ENCODE results near the gene GLIS1.

DNA sequence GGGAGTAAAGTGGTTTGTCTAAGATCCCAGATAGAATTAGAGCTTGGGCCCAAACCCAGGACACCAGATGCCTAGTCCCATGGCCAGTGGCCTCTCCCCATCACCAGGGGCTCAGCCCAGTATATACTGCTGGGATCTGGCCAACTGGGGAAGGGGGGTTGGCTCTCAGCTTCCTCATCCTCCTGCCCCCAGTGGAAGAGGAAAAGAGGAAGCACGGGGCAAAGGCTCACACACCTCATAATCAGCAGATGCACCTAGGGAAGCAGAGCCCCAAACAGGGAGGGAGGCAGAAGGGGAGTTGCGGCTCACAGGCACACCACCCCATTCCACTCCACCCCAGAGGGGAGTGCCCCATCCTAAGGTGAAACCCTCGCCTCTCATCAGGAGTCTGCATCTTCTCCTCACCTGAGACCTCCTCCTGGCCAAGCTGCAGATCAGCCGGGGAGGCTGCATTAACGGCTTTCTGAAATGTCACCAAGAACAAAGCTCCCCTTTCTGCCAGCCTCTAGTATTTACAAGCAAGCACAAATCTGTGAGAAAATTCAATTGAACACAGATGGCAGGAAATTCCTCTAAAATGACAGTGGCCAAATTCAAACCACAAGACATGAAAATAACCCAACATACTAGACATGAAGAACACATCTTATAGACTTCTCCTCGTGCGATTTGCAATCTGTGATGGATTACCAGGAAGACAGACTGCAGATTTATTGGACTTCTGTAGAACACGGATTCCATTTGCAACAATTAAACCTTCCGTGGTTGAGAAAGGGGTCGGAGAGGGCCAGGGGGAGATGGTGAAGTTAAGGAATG lies 82.8 kb downstream of the GLIS1 start:
- peak; percentile 95 for TF ChIP-seq EZH2phosphoT487 (IDR thresholded peaks at IDR 0.05; ENCODE audit: insufficient read depth, low read depth)
- TF ChIP-seq EZH2 (IDR thresholded peaks at IDR 0.05; ENCODE audit: insufficient read depth, poor library complexity, severe bottlenecking) = no peak

All from GM23248 (cell line).